ENCODE data around the gene PLA2G7. TPM values are rescaled to one million over a fixed set of nuclear protein-coding genes. Genes with fewer than 3 reads are reported as not detected.

The PLA2G7 gene
- total RNA-seq, 1 donor from 2014 or later, result 38.8 TPM

DNA sequence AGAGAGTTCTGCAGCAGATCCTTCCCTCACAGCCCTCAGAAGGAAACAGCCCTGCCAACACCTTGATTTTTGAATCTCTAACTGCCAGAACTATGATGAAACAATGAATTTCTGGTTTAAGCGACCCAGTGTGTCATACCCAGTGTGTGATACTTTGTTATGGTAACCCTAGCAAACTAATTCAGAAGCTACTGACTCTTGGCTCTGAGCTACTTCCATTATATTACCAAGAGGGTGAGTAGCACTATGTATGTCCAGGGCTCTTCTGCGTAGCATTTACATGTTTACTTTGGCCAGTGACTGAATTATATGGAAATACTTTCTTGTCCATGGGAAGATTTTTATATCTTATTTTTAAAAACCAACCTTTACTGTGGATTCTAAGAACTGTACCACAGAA is 28.3 kb upstream of the PLA2G7 start:
- TF ChIP-seq, protein P1, sequence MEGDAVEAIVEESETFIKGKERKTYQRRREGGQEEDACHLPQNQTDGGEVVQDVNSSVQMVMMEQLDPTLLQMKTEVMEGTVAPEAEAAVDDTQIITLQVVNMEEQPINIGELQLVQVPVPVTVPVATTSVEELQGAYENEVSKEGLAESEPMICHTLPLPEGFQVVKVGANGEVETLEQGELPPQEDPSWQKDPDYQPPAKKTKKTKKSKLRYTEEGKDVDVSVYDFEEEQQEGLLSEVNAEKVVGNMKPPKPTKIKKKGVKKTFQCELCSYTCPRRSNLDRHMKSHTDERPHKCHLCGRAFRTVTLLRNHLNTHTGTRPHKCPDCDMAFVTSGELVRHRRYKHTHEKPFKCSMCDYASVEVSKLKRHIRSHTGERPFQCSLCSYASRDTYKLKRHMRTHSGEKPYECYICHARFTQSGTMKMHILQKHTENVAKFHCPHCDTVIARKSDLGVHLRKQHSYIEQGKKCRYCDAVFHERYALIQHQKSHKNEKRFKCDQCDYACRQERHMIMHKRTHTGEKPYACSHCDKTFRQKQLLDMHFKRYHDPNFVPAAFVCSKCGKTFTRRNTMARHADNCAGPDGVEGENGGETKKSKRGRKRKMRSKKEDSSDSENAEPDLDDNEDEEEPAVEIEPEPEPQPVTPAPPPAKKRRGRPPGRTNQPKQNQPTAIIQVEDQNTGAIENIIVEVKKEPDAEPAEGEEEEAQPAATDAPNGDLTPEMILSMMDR (IDR thresholded peaks at IDR 0.05), result no peak
- intact Hi-C loops (cut with DNase I), result no loop called here
- no peaks in the 10 kb centered on the region for H3K4me1 ChIP-seq
- ATAC-seq, result no peak
- no peak overlapping the region for H3K4me3 ChIP-seq
- no peak overlapping the region for H3K27ac ChIP-seq
- no peak for DNase-seq
- no peaks in the 10 kb centered on the region for H3K9me3 ChIP-seq
- no peaks in the 10 kb centered on the region for H3K36me3 ChIP-seq
- no peaks in the 10 kb centered on the region for H3K27me3 ChIP-seq

DNA sequence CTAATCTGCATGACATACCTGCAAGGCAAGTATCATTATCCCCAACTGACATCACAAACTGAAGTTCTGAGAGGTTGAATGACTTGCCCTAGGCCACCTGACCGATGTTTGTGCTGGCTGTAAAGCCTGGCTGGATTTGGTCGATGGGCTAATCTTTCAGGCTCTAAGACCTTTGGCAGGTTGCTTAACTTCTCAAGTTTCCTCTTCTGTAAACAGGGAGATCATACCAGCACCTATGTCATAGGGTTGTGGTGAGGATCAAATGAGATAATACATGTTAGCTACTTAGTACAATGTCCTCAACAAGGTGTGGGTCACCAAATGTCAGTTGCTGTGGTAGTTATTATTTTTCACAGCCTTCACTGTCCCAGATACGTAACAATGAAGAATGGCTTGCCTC is 25.8 kb upstream of the PLA2G7 start:
- no peak for ATAC-seq
- intact Hi-C loops (cut with DNase I), result no loop called here
- H3K4me3 ChIP-seq, result no peak overlapping the region

DNA sequence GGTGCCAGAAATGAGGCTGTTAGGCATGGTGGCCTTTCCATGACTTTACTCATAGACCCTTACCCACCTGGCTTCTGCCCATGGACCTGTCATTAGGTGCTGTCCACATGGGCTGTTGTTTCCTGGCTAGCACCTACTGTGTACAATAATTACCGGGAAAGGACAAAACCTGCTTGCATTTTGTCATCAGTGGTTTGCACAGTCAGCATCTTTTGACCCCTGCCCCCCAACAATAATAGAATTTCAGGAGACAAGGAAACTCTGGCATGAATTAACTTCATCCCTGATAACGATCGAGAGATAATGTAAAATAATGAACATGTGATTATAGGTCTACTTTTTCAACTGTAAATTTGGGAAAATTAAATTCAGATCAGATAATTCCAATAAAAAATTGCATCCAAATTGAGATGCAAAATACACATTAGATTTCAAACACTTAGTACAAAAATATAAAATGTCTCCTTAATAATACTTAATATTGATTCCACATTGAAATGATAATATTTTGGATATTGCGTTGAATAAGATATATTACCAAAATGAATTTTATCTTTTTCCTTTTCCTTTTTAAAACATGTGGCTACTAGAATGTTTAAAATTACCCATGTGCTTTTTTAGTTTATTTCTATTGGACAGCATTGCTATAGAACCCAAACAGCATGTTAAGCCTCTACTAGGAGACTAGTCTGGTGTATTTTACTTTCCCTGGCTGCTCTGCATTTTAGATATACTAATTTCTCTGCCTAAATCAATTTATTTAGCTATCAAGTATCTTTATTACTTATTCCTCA is 24.0 kb upstream of the PLA2G7 start:
- H3K27me3 ChIP-seq, result peaks cover 5% of the 10 kb centered on the region
- intact Hi-C loops (cut with DNase I), result no loop called here

More for the DNA sequence above, 25.8 kb upstream of the PLA2G7 start:
- Histone ChIP-seq H3K9me3 (no peaks in the 10 kb centered on the region), H3K36me3 (no peaks in the 10 kb centered on the region), H3K4me1 (no peaks in the 10 kb centered on the region), H3K27me3 (no peaks in the 10 kb centered on the region), H3K27ac (no peak overlapping the region)
- TF ChIP-seq, protein P1 (IDR thresholded peaks at IDR 0.05), result no peak
- DNase-seq, result no peak

DNA sequence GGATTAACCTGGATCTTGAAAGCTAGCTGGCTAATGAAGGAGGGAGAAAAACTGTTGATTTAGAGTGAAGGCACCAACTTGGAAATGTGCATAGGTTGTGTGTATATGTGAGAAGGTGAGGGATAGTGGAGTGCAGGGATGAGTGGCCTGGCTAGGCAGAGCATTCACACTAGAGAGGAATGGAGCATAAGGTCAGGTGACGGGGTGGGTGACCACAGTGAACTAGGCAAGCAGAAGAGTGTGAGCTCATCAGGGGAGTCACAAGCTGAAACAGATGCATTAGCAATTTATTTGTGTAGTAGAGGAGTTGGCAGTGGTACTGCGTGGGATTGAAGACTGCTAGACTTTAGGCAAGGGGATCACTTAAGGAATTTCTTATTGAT is 22.0 kb upstream of the PLA2G7 start:
- Histone ChIP-seq H3K36me3 (no peaks in the 10 kb centered on the region), H3K4me3 (no peak overlapping the region), H3K27ac (no peak overlapping the region), H3K9me3 (no peaks in the 10 kb centered on the region), H3K27me3 (peaks cover 5% of the 10 kb centered on the region), H3K4me1 (no peaks in the 10 kb centered on the region)
- TF ChIP-seq, protein P1 (IDR thresholded peaks at IDR 0.05), result no peak
- ATAC-seq, result peak; percentile 79
- no peak for DNase-seq
- intact Hi-C loops (cut with DNase I), result no loop called here

More for the DNA sequence above, 24.0 kb upstream of the PLA2G7 start:
- DNase-seq (no peak), ATAC-seq (no peak)
- TF ChIP-seq, protein P1 (IDR thresholded peaks at IDR 0.05), result no peak
- Histone ChIP-seq H3K4me1 (no peaks in the 10 kb centered on the region), H3K9me3 (no peaks in the 10 kb centered on the region), H3K36me3 (no peaks in the 10 kb centered on the region), H3K4me3 (no peak overlapping the region), H3K27ac (no peak overlapping the region)

DNA sequence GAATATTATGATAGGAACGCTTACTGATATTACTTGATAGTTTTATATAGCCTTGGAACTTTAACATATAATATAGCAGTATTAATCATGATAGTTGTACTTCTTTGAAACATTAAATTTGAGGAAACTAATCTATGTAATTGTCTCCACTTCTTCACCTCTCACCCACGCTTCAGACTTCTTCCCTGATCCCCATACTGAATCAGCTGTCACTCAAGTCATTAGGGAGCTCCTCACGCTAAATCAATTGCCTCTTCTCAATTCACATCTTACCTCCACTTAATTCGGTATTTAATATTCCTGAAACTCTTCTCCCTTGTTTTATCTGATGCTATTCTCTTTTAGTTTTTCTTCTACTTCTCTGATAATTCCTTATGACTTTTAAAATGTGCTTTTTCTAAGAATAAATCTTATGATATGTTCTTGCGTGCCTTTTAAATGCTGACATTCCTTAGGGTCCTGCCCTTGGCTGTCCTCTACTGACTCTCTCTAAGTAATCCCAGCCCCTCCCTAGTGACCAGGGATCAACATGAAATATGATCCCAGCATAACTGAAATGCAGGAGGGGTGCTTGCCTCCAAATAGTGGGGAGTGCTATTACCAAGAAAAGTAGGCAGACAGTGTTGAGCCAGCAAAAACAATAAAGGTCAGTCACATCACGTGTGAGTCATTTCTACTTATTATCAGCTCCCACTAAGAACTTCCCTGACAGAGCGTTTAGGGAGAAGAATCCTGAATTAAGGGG is 21.5 kb upstream of the PLA2G7 start:
- Histone ChIP-seq H3K9me3 (no peaks in the 10 kb centered on the region), H3K4me1 (no peaks in the 10 kb centered on the region), H3K4me3 (no peak overlapping the region), H3K27ac (no peak overlapping the region), H3K27me3 (peaks cover 5% of the 10 kb centered on the region), H3K36me3 (no peaks in the 10 kb centered on the region)
- ATAC-seq (no peak), DNase-seq (no peak)
- intact Hi-C loops (cut with DNase I), result no loop called here
- TF ChIP-seq, protein P1 (IDR thresholded peaks at IDR 0.05), result no peak
